Ovary (tissue), 3 donors: ENCODE data around the gene BTBD9.

Experiments used
- CTCF ChIP-seq, 3 donors: fragments of 450-650 bp in 2 of 3; fragments of 200-600 bp in 1 of 3; IDR thresholded peaks; one replicate each; pipeline versions ENCODE4 v1.5.1 to v1.8.0; 2016 to 2022; ENCODE audit warnings: antibody characterized with exemption in 3 of 3, mild to moderate bottlenecking in 1 of 3
- EP300 ChIP-seq: sonication (generic); formaldehyde crosslinking; IDR thresholded peaks from one replicate; pipeline ENCODE4 v1.6.1; 2017; ENCODE audit warnings: antibody characterized with exemption
- POLR2A ChIP-seq: fragments of 450-650 bp; IDR thresholded peaks from one replicate; pipeline ENCODE4 v1.6.1; 2017; ENCODE audit warnings: antibody characterized with exemption, mild to moderate bottlenecking, moderate library complexity
- donor health status: DM: no; HTN: no; CAD: no.

DNA sequence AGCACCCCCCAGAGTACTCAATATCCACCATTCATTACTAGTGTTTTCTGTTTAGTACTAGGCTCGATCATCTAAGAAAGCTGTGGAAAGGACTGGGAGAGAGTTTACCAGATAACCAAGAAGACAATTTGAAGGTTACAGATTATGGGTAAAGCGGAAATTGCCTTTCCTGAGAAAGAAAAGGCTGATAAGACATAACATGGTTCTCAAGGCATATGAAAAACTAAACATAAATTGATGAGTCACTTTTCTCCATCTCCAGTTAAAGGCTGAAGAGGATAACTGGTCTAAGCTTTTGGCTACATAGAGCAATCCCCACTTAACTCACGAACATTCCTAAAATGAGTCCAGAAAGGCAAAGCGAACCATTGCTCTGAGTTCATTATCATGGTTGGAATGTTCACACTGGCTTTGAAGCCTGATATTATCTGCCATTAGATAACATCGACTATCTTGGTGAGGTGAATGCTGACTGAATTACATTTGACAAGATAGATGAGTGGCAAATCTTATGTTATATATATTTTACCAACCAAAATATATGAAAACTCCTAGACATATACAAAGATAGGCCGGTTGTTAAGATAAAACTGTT, 65.8 kb downstream of the BTBD9 start:
- TF ChIP-seq CTCF (IDR thresholded peaks at IDR 0.05) (no peak), POLR2A (no peak), EP300 (no peak)
